ENCODE measurements around the gene IRX5.

Gene IRX5

DNA sequence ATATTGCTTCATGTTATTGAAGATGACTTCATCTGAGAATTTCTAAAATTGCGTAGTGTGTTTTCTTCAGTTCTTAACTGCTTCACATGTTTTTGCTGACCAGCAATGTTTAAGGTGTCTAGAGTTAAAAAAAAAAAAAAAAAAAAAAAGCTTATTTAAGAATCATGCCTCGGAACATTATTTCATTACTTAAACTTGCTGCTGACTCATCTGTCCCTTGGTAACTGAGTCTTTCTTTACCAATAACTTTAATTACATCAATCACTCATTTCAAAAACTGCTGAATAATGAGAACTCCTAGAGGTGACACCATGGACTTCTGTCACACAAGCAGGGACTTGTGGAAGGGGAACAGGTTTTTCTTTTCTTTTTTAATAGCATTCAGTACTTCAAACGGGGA lies 16.2 kb downstream of the IRX5 start:
- Mint-ChIP-seq H3K27ac (no peak overlapping the region), H3K4me1 (ENCODE audit: low read depth) (no peaks in the 10 kb centered on the region), H3K4me3 (no peak overlapping the region), H3K27me3 (peaks cover 64% of the 10 kb centered on the region), H3K36me3 (ENCODE audit: low read depth) (no peaks in the 10 kb centered on the region), H3K9me3 (no peaks in the 10 kb centered on the region)
- intact Hi-C loops (cut with micrococcal nuclease): no loop called here

DNA sequence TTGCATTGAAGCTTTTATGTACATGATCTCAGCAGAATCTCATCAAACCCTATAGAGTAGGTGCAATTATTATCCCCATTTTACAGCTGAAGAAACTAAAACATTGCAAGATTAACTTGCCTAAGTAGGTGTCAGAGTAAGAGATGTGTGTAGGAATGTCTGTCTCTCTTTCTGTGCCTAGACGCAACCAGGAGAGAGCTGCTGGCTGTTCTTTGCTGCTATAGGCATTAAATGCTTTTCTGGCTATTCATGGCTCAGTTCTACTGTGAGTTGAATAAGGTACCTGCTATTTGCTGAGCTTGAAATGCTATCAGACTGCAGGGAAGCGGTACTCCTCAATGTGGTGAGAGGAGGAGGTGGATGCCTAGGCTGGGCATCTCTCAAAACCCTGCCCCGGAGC lies 17.0 kb downstream of the IRX5 start:
- no peak overlapping the region for H3K27ac Mint-ChIP-seq
- H3K4me1 Mint-ChIP-seq (ENCODE audit: low read depth): no peaks in the 10 kb centered on the region
- H3K36me3 Mint-ChIP-seq (ENCODE audit: low read depth): no peaks in the 10 kb centered on the region
- intact Hi-C loops (cut with micrococcal nuclease): no loop called here
- peaks cover 60% of the 10 kb centered on the region for H3K27me3 Mint-ChIP-seq
- H3K9me3 Mint-ChIP-seq: no peaks in the 10 kb centered on the region
- H3K4me3 Mint-ChIP-seq: no peak overlapping the region

DNA sequence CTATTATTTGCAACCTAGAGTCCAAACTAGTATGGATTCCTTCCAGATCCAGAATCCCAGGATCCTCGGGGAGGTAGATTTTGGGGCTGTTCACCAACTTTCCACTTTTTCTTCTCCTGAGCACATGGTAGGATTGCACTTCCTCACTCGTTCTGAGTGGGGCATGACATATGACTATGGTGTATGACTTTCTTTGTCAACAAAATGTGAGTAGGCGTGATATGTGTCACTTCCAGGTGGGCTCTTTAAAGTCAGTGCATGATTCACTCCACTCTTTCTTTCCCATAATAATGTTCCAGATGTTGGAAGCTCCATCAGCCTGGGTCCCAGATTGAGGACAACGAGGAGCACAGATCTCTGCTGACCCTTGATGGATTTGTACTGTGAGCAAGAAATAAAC lies 21.5 kb downstream of the IRX5 start:
- Mint-ChIP-seq H3K27ac (no peak overlapping the region), H3K36me3 (ENCODE audit: low read depth) (no peaks in the 10 kb centered on the region), H3K27me3 (peaks cover 32% of the 10 kb centered on the region), H3K9me3 (no peaks in the 10 kb centered on the region), H3K4me1 (ENCODE audit: low read depth) (no peaks in the 10 kb centered on the region), H3K4me3 (no peak overlapping the region)
- intact Hi-C loops (cut with micrococcal nuclease): no loop called here

DNA sequence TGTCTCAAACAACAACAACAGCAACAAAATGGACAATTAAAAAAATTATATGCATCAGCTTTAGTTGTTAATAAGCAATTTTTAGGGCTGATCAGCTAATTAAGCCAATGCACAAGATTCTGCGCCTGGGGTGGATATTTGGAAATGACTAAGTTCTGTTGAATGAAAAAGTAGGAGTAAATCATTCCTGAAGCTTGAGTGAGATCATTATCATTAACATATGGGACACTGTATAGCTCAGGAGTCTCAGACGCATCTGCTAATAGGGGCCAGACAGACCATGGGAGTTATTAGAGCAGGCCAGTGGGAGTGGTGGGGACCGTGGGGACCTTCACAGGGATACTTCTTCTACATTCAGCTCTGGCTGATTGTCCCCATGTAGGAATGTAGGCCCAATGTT lies 22.8 kb downstream of the IRX5 start:
- intact Hi-C loops (cut with micrococcal nuclease): no loop called here
- Mint-ChIP-seq H3K9me3 (no peaks in the 10 kb centered on the region), H3K27ac (no peak overlapping the region), H3K4me3 (no peak overlapping the region), H3K4me1 (ENCODE audit: low read depth) (no peaks in the 10 kb centered on the region), H3K27me3 (peaks cover 24% of the 10 kb centered on the region), H3K36me3 (ENCODE audit: low read depth) (no peaks in the 10 kb centered on the region)

DNA sequence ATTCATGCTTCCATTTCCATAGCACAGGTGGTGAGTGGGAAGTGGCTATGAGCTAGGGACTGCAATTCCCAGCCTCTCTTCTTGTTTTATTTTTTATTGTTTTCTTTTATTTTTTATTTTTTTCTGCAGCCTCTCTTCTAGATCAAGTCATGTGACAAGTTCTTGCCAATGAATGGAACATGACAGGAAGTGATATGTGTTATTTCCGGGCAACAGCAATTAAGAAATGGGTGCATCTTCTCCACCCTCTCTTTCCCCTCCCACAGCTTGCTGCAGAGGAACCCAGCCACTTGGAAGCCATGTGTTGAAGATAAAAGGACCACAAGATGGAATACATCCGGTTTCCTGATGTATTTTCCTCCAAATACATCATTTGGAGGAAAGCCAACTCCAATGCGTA lies 23.6 kb downstream of the IRX5 start:
- H3K27me3 Mint-ChIP-seq: peaks cover 21% of the 10 kb centered on the region
- H3K4me1 Mint-ChIP-seq (ENCODE audit: low read depth): no peaks in the 10 kb centered on the region
- no peak overlapping the region for H3K27ac Mint-ChIP-seq
- no peak overlapping the region for H3K4me3 Mint-ChIP-seq
- no peaks in the 10 kb centered on the region for H3K9me3 Mint-ChIP-seq
- H3K36me3 Mint-ChIP-seq (ENCODE audit: low read depth): no peaks in the 10 kb centered on the region
- intact Hi-C loops (cut with micrococcal nuclease): no loop called here

DNA sequence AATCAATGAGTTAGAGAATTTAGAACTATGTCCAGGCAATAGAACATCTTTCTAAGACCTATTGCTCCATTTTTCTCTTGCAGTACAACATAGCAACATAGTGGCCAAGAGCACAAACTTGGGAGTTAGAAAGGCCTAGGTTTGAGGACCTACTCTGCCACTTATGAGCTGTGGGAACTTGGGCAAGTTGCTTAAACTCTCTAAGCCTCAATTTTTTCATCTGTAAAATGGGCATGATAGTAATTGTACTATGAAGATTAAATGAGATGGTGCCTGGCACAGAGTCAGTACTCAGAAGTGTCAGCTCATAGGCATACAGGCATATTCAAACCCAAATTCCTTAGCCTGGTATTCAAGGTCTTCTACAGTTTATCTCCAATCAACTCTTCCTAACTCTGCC lies 25.1 kb downstream of the IRX5 start:
- Mint-ChIP-seq H3K9me3 (no peaks in the 10 kb centered on the region), H3K27me3 (peaks cover 13% of the 10 kb centered on the region), H3K27ac (no peak overlapping the region), H3K4me1 (ENCODE audit: low read depth) (no peaks in the 10 kb centered on the region), H3K36me3 (ENCODE audit: low read depth) (no peaks in the 10 kb centered on the region), H3K4me3 (no peak overlapping the region)
- intact Hi-C loops (cut with micrococcal nuclease): no loop called here

DNA sequence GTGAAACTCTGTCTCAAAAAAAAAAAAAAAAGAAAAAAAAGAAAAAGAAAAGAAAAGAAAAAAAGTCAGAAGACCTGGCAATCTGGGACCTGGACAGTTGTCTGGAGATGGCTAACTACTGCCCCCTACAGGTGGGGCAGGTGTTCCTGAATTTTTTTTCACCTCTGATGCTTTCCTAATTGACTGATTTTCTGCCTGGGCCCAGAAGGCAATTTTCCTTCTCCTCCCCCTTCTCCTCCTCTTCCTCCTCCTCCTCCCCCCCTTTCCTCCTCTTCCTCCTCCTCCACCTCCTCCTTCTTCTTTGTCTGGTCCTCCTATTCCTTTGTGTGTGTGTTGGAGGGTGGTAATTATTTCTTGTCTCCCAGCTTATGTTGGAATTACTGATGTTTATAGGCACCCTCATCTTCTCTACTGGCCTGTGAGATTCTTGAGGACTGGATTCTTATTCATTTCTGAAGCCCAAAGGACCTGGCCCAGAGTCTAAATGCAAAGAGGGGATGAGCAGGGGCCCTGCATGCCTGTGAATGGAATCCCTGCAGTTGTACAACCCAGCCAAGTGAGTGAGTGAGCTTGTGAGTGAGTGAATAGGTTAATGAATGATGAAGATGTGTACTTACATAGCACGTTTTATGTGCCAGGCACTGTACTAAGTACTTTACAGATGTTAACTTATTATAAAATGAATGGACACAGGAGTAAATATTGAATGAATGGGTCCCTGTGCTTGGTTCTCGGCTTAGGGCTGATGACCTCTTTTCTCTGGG lies 26.9 kb downstream of the IRX5 start:
- intact Hi-C loops (cut with micrococcal nuclease): no loop called here
- H3K27me3 Mint-ChIP-seq: peaks cover 5% of the 10 kb centered on the region
- H3K36me3 Mint-ChIP-seq (ENCODE audit: low read depth): no peaks in the 10 kb centered on the region
- no peak overlapping the region for H3K27ac Mint-ChIP-seq
- H3K4me3 Mint-ChIP-seq: no peak overlapping the region
- no peaks in the 10 kb centered on the region for H3K9me3 Mint-ChIP-seq
- no peaks in the 10 kb centered on the region for H3K4me1 Mint-ChIP-seq (ENCODE audit: low read depth)

DNA sequence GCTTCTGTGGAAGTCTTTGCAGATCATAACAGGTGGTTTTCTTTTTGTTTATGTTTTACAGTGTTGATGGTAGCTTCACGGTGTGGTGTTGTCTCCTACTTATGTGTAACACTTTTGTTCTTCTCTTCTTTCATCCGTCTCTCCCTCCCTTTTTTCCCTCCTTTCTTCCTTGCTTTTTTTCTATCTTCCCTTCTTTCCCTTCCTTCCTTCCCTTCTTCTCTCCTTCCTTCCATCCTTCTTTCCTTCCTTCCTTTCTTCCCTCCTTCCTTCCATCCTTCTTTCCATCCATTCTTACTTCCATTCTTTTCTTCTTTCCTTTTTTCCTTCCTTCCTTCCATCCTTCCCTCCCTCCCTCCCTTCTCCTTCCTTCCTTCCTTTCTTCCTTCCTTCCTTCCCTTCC lies 31.4 kb downstream of the IRX5 start:
- Mint-ChIP-seq H3K9me3 (no peaks in the 10 kb centered on the region), H3K27me3 (no peaks in the 10 kb centered on the region), H3K4me3 (no peak overlapping the region), H3K36me3 (ENCODE audit: low read depth) (no peaks in the 10 kb centered on the region), H3K27ac (no peak overlapping the region), H3K4me1 (ENCODE audit: low read depth) (no peaks in the 10 kb centered on the region)
- intact Hi-C loops (cut with micrococcal nuclease): no loop called here

DNA sequence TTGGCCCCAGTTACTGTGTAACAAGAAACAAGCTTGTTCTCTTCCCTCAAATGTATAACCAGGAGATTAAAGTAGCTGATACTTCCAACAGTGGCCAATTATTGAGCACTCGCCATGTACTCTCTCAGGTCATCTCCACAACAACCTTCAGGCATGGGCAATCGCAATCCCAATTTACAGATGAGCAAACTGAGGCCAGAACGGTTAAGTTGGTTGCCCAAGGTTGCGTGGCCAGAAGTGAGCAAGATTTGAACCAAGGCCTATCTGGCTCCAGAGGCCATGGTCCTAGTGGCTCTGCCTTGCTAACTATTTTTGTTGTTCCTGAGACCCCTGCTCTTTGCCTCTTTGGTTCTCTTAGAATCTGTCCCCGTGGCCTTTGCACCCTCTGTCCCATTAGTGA lies 33.6 kb downstream of the IRX5 start:
- H3K4me3 Mint-ChIP-seq: no peak overlapping the region
- H3K4me1 Mint-ChIP-seq (ENCODE audit: low read depth): no peaks in the 10 kb centered on the region
- intact Hi-C loops (cut with micrococcal nuclease): no loop called here
- no peaks in the 10 kb centered on the region for H3K9me3 Mint-ChIP-seq
- H3K36me3 Mint-ChIP-seq (ENCODE audit: low read depth): no peaks in the 10 kb centered on the region
- H3K27me3 Mint-ChIP-seq: peaks cover 2% of the 10 kb centered on the region
- H3K27ac Mint-ChIP-seq: no peak overlapping the region

DNA sequence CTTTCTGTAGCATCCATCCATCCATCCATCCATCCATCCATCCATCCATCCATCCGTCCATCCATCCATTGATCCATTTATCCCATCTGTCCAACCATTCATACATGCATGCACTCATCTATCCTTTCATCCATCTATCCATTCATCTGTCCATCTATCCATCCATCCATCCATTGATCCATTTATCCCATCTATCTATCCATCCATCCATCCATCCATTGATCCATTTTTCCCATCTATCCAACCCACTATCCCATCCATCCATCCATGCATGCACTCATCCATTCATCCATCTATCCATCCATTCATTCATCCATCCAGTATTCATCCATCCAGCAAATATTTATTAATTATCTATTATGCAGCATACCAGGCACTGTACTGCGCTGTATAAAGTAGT lies 34.8 kb downstream of the IRX5 start:
- Mint-ChIP-seq H3K4me3 (no peak overlapping the region), H3K4me1 (ENCODE audit: low read depth) (no peaks in the 10 kb centered on the region), H3K36me3 (ENCODE audit: low read depth) (no peaks in the 10 kb centered on the region), H3K9me3 (no peaks in the 10 kb centered on the region), H3K27ac (no peak overlapping the region), H3K27me3 (peaks cover 2% of the 10 kb centered on the region)
- intact Hi-C loops (cut with micrococcal nuclease): no loop called here

DNA sequence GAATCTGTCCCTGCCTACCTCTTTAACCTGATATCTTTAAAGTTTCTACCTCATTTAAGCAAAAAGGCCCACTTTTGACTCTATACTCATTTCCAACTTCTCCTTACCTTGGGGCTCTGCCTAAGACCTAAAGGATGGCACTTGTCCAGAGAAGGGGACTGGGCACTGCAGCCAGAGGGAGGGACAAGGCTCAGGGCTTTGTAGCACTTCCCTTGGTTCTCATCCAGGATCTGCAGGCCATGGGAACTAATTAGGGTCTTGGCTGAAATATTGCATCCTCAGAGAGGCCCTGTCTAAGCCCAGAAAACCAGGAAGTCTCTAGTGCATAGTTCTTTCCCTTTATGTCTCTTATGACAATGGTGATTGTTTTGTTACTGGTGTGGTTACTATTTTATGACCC lies 37.3 kb downstream of the IRX5 start:
- Mint-ChIP-seq H3K4me1 (ENCODE audit: low read depth) (no peaks in the 10 kb centered on the region), H3K36me3 (ENCODE audit: low read depth) (no peaks in the 10 kb centered on the region), H3K27ac (no peak overlapping the region), H3K27me3 (peaks cover 7% of the 10 kb centered on the region), H3K9me3 (no peaks in the 10 kb centered on the region), H3K4me3 (no peak overlapping the region)
- intact Hi-C loops (cut with micrococcal nuclease): no loop called here

DNA sequence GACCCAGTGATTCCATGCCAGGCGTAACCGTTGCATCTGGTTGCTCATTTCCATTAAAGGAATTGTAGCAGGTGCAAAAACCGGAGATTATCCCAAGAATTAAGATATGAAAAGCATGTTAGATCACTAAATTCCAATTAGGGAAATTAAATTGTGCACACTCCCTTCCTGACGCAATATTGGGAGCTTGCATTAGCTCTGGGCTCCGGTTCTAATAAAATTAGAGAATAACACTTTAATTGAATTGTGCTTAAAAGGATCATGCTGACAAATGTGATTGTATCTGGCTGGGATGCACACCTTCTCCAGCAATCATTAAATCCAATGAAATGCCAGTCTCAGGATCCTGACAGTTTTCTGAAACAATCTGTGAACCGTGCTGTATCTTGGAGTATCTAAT lies 38.1 kb downstream of the IRX5 start:
- intact Hi-C loops (cut with micrococcal nuclease): no loop called here
- Mint-ChIP-seq H3K4me1 (ENCODE audit: low read depth) (no peaks in the 10 kb centered on the region), H3K27me3 (peaks cover 7% of the 10 kb centered on the region), H3K9me3 (no peaks in the 10 kb centered on the region), H3K36me3 (ENCODE audit: low read depth) (no peaks in the 10 kb centered on the region), H3K27ac (no peak overlapping the region), H3K4me3 (no peak overlapping the region)

DNA sequence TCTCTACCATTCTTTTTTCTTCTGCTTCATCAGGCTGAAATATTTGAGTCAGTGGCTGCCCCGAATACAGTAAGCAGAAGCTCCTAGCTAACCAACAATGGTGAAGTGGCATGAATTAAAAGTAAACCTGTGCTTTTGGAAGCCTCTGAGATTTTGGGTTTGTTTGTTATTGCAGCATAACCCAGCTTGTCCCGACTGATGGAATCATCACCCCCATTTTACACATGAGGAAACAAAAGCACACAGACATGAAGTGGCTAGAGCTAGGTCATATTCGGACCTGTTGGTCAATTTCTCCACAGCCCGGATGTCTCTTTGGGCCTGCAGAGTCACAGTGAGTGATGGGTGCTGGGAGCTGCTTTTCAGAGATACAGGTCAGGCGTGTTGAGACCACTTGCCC lies 39.4 kb downstream of the IRX5 start:
- no peak overlapping the region for H3K27ac Mint-ChIP-seq
- intact Hi-C loops (cut with micrococcal nuclease): no loop called here

DNA sequence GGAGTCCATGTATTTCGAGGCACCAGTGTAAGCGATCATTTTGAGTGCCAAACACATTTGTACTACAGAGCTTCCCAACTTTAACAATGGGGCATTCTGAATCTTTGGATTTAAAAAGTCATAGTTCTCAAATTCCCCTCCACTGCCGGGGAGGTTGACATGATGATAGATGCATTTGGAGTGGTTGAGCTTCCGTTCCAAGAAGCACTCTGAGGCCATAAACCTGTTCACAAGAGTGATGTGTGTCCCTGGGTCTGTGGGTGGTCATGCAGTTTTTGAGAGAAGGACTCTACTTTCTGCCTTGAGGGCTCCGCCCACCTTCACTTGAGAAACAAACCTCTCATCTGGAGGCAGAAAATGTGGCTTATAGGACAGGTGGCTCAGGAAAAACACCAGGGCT lies 43.7 kb downstream of the IRX5 start:
- Mint-ChIP-seq H3K27ac (no peak overlapping the region), H3K4me3 (no peak overlapping the region), H3K36me3 (ENCODE audit: low read depth) (no peaks in the 10 kb centered on the region), H3K9me3 (peaks cover 11% of the 10 kb centered on the region), H3K27me3 (peaks cover 5% of the 10 kb centered on the region), H3K4me1 (ENCODE audit: low read depth) (no peaks in the 10 kb centered on the region)
- intact Hi-C loops (cut with micrococcal nuclease): no loop called here

More for the DNA sequence above, 39.4 kb downstream of the IRX5 start:
- Mint-ChIP-seq H3K4me3 (no peak overlapping the region), H3K4me1 (ENCODE audit: low read depth) (no peaks in the 10 kb centered on the region), H3K36me3 (ENCODE audit: low read depth) (no peaks in the 10 kb centered on the region), H3K27me3 (peaks cover 7% of the 10 kb centered on the region), H3K9me3 (peaks cover 6% of the 10 kb centered on the region)

DNA sequence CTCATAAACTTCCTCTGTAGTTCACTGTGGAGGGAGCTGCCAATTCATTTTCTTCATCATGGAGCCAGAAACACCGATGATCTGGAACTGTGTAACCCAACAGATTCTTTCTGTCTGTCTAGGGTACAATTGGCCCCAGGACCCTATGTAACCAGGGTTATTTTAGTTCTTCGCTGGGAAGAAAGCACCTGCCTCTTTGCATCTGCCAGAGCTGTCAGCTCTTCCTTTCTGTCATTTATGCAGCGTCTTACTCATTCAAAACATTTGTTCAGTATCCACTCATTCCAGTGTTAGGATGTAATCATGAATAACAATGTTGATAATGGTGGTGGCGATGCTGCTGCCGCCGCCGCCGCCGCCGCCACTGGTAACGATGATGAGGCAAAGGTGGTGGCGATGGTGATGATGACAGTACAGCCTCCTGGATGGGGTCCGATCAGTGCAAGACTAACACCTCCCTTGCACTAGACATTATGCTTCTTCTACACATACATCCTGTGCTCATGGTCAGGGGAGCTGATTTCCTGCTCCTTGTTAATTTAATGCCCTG lies 46.1 kb downstream of the IRX5 start:
- intact Hi-C loops (cut with micrococcal nuclease): no loop called here
- no peak overlapping the region for H3K4me3 Mint-ChIP-seq
- peaks cover 11% of the 10 kb centered on the region for H3K9me3 Mint-ChIP-seq
- H3K36me3 Mint-ChIP-seq (ENCODE audit: low read depth): no peaks in the 10 kb centered on the region
- H3K4me1 Mint-ChIP-seq (ENCODE audit: low read depth): no peaks in the 10 kb centered on the region
- H3K27ac Mint-ChIP-seq: no peak overlapping the region
- peaks cover 5% of the 10 kb centered on the region for H3K27me3 Mint-ChIP-seq

Measured in dendritic cell treated with granulocyte-macrophage colony-stimulating factor and Interleukin-4, amounts not matched to agents 40 ng/mL and 50 ng/mL, for 4 days (primary cell).